Activated CD8-positive, alpha-beta memory T cell treated with anti-CD3 and anti-CD28 coated beads for 36 hours (primary cell): ENCODE measurements around the gene LRRC8E. TPM values are rescaled to one million over a fixed set of nuclear protein-coding genes. Genes with fewer than 3 reads are reported as not detected.

Experiments
- CTCF ChIA-PET: fragments of 350-600 bp; sonication (Branson Sonifier 250); formaldehyde crosslinking; loops from one replicate; lab custom pipeline; 2021; ENCODE audit warnings: antibody characterized with exemption; lab: Charles Lee
- POLR2A ChIA-PET: fragments of 350-600 bp; sonication (Branson Sonifier 250); formaldehyde crosslinking; loops from one replicate; lab custom pipeline; 2021; ENCODE audit warnings: antibody characterized with exemption; lab: Charles Lee
- total RNA-seq, 2 experiments: library from RNA; stranded (reverse); gene quantifications; one replicate each; pipeline ENCODE4 v1.2.3, GENCODE V29; 2021

The LRRC8E gene
- total RNA-seq, 2 experiments from 2014 or later: not detected

DNA sequence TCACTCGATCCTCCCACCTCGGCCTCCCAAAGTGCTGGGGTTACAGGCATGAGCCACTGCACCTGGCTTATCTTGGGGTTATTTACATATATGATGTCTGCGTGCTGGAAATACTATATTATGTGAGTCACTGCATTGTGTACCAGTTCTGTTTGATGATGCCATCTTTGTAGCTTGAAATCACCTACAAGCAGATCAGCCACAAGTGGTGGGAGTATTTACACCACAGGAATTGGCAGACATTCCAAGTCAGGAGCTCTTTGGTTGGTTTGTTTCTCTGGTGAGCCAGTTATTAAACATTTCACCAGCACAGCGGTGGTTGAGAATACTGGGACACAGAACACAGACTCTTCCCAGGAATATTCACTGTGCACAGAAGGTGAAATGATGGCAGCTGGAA, 59.6 kb downstream of the LRRC8E start:
- ChIA-PET POLR2A (no interaction called here), CTCF (interaction anchor here (0.6 to 1.0 kb wide), 2 partner anchors 22 to 306 kb away, joined by 3 to 6 read pairs; no protein-coding TSS in a partner anchor)

Other genes starting within 250 kb of the LRRC8E start
- not detected for gene RETN, start 219.5 kb upstream of the LRRC8E start, total RNA-seq
- not detected for gene MCEMP1, start 211.4 kb upstream of the LRRC8E start, total RNA-seq
- gene TRAPPC5, start 207.7 kb upstream of the LRRC8E start, total RNA-seq: 10 to 100 TPM; 71.1 to 73.2 TPM
- 1 to 10 TPM; 1.8 to 2.5 TPM for gene FCER2, start 186.4 kb upstream of the LRRC8E start, total RNA-seq
- not detected for gene CLEC4G, start 156.4 kb upstream of the LRRC8E start, total RNA-seq
- not detected for gene CD209, start 141.0 kb upstream of the LRRC8E start, total RNA-seq
- not detected for gene CLEC4M, start 125.3 kb upstream of the LRRC8E start, total RNA-seq
- 1 to 10 TPM; 5.3 to 6.0 TPM for gene EVI5L, start 58.3 kb upstream of the LRRC8E start, total RNA-seq
- under 1 TPM; 0.06 to 0.17 TPM for gene PRR36, start 14.1 kb upstream of the LRRC8E start, total RNA-seq
- gene MAP2K7, start 15.4 kb downstream of the LRRC8E start, total RNA-seq: 10 to 100 TPM; 34.9 to 35.7 TPM
- gene TGFBR3L, start 26.3 kb downstream of the LRRC8E start, total RNA-seq: 1 to 10 TPM; 7.6 to 9.3 TPM
- gene SNAPC2, start 31.8 kb downstream of the LRRC8E start, total RNA-seq: 10 to 100 TPM; 16.4 to 17.3 TPM
- under 1 TPM; 0.69 to 0.91 TPM for gene CTXN1, start 37.6 kb downstream of the LRRC8E start, total RNA-seq
- 100 to 1,000 TPM; 115 to 118 TPM for gene TIMM44, start 55.2 kb downstream of the LRRC8E start, total RNA-seq
- 100 to 1,000 TPM; 166 to 169 TPM for gene ELAVL1, start 117.1 kb downstream of the LRRC8E start, total RNA-seq
- not detected for gene CCL25, start 164.2 kb downstream of the LRRC8E start, total RNA-seq